HG03039 (cell line): ENCODE results near the gene TBRG4.

Experiments
- ATAC-seq: cut with Tn5 transposase; IDR thresholded peaks from one replicate; pipeline ENCODE4 v1.9.1; 2021; ENCODE audit warnings: mild to moderate bottlenecking, moderate library complexity; ENCODE audit not compliant: unreplicated experiment

Gene TBRG4

GRCh38 chr7:45092100-45092930, 19.2 kb downstream of the TBRG4 start:
- ATAC-seq = no peak

- no peak for ATAC-seq
Measured at GRCh38 chr7:45089341-45089891, 22.1 kb downstream of the TBRG4 start.

- ATAC-seq = no peak
Measured at GRCh38 chr7:45088821-45089340, 22.6 kb downstream of the TBRG4 start, which contains the start of gene NACAD. TSS of gene NACAD (minus strand) at chr7:45088969. CDS start at chr7:45088894, 75 bp downstream.

GRCh38 chr7:45088146-45088701, 23.3 kb downstream of the TBRG4 start:
- no peak for ATAC-seq

GRCh38 chr7:45087301-45088145, 24.0 kb downstream of the TBRG4 start:
- no peak for ATAC-seq

GRCh38 chr7:45086331-45087065, 25.0 kb downstream of the TBRG4 start:
- ATAC-seq = no peak

- no peak for ATAC-seq
Measured at GRCh38 chr7:45085619-45086200, 25.8 kb downstream of the TBRG4 start.

GRCh38 chr7:45084901-45085618, 26.4 kb downstream of the TBRG4 start:
- ATAC-seq = no peak

GRCh38 chr7:45084336-45084735, 27.2 kb downstream of the TBRG4 start:
- ATAC-seq = no peak

- no peak for ATAC-seq
Measured at GRCh38 chr7:45082831-45083331, 28.6 kb downstream of the TBRG4 start.

- ATAC-seq = no peak
Measured at GRCh38 chr7:45082031-45082830, 29.3 kb downstream of the TBRG4 start.

- no peak for ATAC-seq
Measured at GRCh38 chr7:45081670-45081974, 29.9 kb downstream of the TBRG4 start.

GRCh38 chr7:45080958-45081669, 30.4 kb downstream of the TBRG4 start:
- ATAC-seq = no peak

- ATAC-seq = no peak
Measured at GRCh38 chr7:45080265-45080957, 31.1 kb downstream of the TBRG4 start.

GRCh38 chr7:45078125-45078681, 33.3 kb downstream of the TBRG4 start:
- no peak for ATAC-seq

- no peak for ATAC-seq
Measured at GRCh38 chr7:45077579-45077978, 33.9 kb downstream of the TBRG4 start.

GRCh38 chr7:45076946-45077345, 34.6 kb downstream of the TBRG4 start:
- no peak for ATAC-seq
